ENCODE data around the gene ROR1.

GRCh38 chr1:63880958-63881576, 107.2 kb downstream of the ROR1 start:
- no peak for TF ChIP-seq TARDBP (IDR thresholded peaks at IDR 0.05; ENCODE audit: borderline replicate concordance)
- TF ChIP-seq NR2C2 (IDR thresholded peaks at IDR 0.05; ENCODE audit: borderline replicate concordance, control insufficient read depth, insufficient read length, low read depth) = no peak
- no peak for TF ChIP-seq CHD1 (IDR thresholded peaks at IDR 0.05; ENCODE audit: low read depth, low read length)
